A549 (cell line): ENCODE data around the gene IFITM10. TPM values are rescaled to one million over a fixed set of nuclear protein-coding genes. Genes with fewer than 3 reads are reported as not detected.

Source experiments
- ATAC-seq, 2 experiments: fragments of 200-7000 bp in 1 of 2; fragments of >200 bp in 1 of 2; cut with Nextera tagmentation in 1 of 2; cut with Tn5 transposase in 1 of 2; 3 replicates each; pipeline versions ENCODE4 v1.8.0 to v1.9.1; 2018 to 2020; ENCODE audit warnings: mild to moderate bottlenecking in 1 of 2, moderate library complexity in 1 of 2
- CTCF ChIA-PET: fragments of 300-600 bp; sonication (Branson Sonifier 250); formaldehyde crosslinking; extraction: SDS; loops from one replicate; lab custom pipeline; 2021; ENCODE audit warnings: antibody characterized with exemption, inconsistent platforms; lab: Yijun Ruan, JAX
- POLR2A ChIA-PET: fragments of 350-600 bp; formaldehyde crosslinking; extraction: SDS; loops from one replicate; lab custom pipeline; 2021; ENCODE audit warnings: antibody characterized with exemption, inconsistent platforms; lab: Yijun Ruan, JAX
- DNase-seq, 2 experiments: peaks; one replicate each; pipeline versions ENCODE4 v3.0.0 to v3.0.0-alpha.2; 2011 to 2016; ENCODE audit warnings: low read depth in 1 of 2, low spot score in 1 of 2
- FAIRE-seq: peaks from 2 replicates; lab custom pipeline; 2011; peaks lifted over from hg19 to GRCh38; lab: Jason Lieb, UNC
- H3K27ac ChIP-seq, 2 experiments: fragments of >200 bp; sonication (Bioruptor Twin); formaldehyde crosslinking; 3 replicates each; pipeline ENCODE4 v1.5.1; 2016 to 2017
- H3K4me1 ChIP-seq: fragments of >200 bp; sonication (Bioruptor Twin); formaldehyde crosslinking; 3 replicates; pipeline ENCODE4 v1.6.1; 2016
- H3K4me2 ChIP-seq: fragments of >200 bp; sonication (Bioruptor Twin); formaldehyde crosslinking; 3 replicates; pipeline ENCODE4 v1.6.1; 2016
- H3K4me3 ChIP-seq: fragments of >200 bp; sonication (Bioruptor Twin); formaldehyde crosslinking; 3 replicates; pipeline ENCODE4 v1.5.1; 2016
- H3K9me3 ChIP-seq: fragments of >200 bp; sonication (Bioruptor Twin); formaldehyde crosslinking; 3 replicates; pipeline ENCODE4 v1.6.1; 2016
- BCL3 ChIP-seq: fragments of >200 bp; sonication (Bioruptor Twin); formaldehyde crosslinking; IDR thresholded peaks from 3 replicates; pipeline ENCODE4 v1.6.1; 2016
- BHLHE40 ChIP-seq: IDR thresholded peaks from 2 replicates; pipeline ENCODE4 v1.6.1; 2012; ENCODE audit warnings: low read depth, low read length, inconsistent platforms
- CBX2 ChIP-seq: fragments of 200-600 bp; sonication (generic); IDR thresholded peaks from 2 replicates; pipeline ENCODE4 v1.6.1; 2016; ENCODE audit warnings: low read depth, mild to moderate bottlenecking, borderline replicate concordance
- CHD2 ChIP-seq: fragments of 150-350 bp; IDR thresholded peaks from 2 replicates; pipeline ENCODE4 v1.6.1; 2014; ENCODE audit warnings: low read length; ENCODE audit not compliant: partially characterized antibody
- CHD4 ChIP-seq: fragments of 200-600 bp; sonication (generic); IDR thresholded peaks from 2 replicates; pipeline ENCODE4 v1.6.1; 2016; ENCODE audit warnings: antibody characterized with exemption, mild to moderate bottlenecking, borderline replicate concordance
- CTCF ChIP-seq: fragments of >200 bp; sonication (Bioruptor Twin); formaldehyde crosslinking; IDR thresholded peaks from 3 replicates; pipeline ENCODE4 v1.5.1; 2016
- EHF ChIP-seq: fragments of 250-450 bp; sonication (Bioruptor Pico); IDR thresholded peaks from 2 replicates; pipeline ENCODE4 v1.5.0; 2020; ENCODE audit warnings: mild to moderate bottlenecking
- GATA3 ChIP-seq: IDR thresholded peaks from 2 replicates; pipeline ENCODE4 v1.6.1; 2012; ENCODE audit warnings: borderline replicate concordance
- JUN ChIP-seq, 2 experiments: fragments of >200 bp; sonication (Bioruptor Twin); formaldehyde crosslinking; IDR thresholded peaks; 2 replicates in 1 of 2; 3 replicates in 1 of 2; pipeline ENCODE4 v1.6.1; 2016 to 2017
- MAFK ChIP-seq: fragments of 450-650 bp; IDR thresholded peaks from 2 replicates; pipeline ENCODE4 v1.6.1; 2014; ENCODE audit not compliant: partially characterized antibody
- MAZ ChIP-seq: fragments of 150-350 bp; IDR thresholded peaks from 2 replicates; pipeline ENCODE4 v1.6.1; 2014; ENCODE audit warnings: antibody characterized with exemption, low read depth, low read length, borderline replicate concordance
- NR3C1 ChIP-seq: fragments of >200 bp; sonication (Bioruptor Twin); formaldehyde crosslinking; IDR thresholded peaks from 3 replicates; pipeline ENCODE4 v1.6.1; 2017
- PHF8 ChIP-seq: fragments of 200-600 bp; sonication (generic); IDR thresholded peaks from 2 replicates; pipeline ENCODE4 v1.6.1; 2016; ENCODE audit warnings: low read depth, mild to moderate bottlenecking, antibody characterized with exemption, moderate library complexity, borderline replicate concordance
- RAD21 ChIP-seq, 2 experiments: fragments of >200 bp in 1 of 2; sonication (Bioruptor Twin) in 1 of 2; formaldehyde crosslinking in 1 of 2; IDR thresholded peaks in 1 of 2; conservative IDR thresholded peaks in 1 of 2; 2 replicates in 1 of 2; 3 replicates in 1 of 2; pipeline ENCODE4 v1.6.1; 2012 to 2018; ENCODE audit warnings: inconsistent platforms in 1 of 2
- RARB ChIP-seq: fragments of 250-450 bp; sonication (Bioruptor Pico); IDR thresholded peaks from 2 replicates; pipeline ENCODE4 v1.8.0; 2021; ENCODE audit warnings: mild to moderate bottlenecking, moderate library complexity
- RCOR1 ChIP-seq: fragments of 150-350 bp; IDR thresholded peaks from 2 replicates; pipeline ENCODE4 v1.6.1; 2014; ENCODE audit warnings: antibody characterized with exemption, low read length, low read depth
- SREBF2 ChIP-seq: fragments of 450-650 bp; IDR thresholded peaks from 2 replicates; pipeline ENCODE4 v1.6.1; 2014; ENCODE audit warnings: mild to moderate bottlenecking, moderate library complexity
- WGBS: methylation state at CpG from one replicate; pipeline ENCODE4 v1.1.6; 2017; ENCODE audit errors: missing lambda C conversion rate; 5-methylcytosine and 5-hydroxymethylcytosine counted together
- polyA plus RNA-seq, 4 experiments: library from polyadenylated mRNA; depleted of rRNA in 3 of 4; stranded (reverse); fragments of >200 nt; fragmentation: RNase III in 1 of 4; extraction: RNeasy Plus Mini Kit Qiagen cat#74134 plus additional on column Dnase treatment in 1 of 4; gene quantifications; 2 replicates in 3 of 4; 3 replicates in 1 of 4; pipeline ENCODE4 v1.2.3, GENCODE V29; 2011 to 2017
- TF ChIP-seq, protein P1 (sequence below): IDR thresholded peaks from 2 replicates; pipeline ENCODE4 v1.6.1; 2012

The IFITM10 gene
- polyA plus RNA-seq, 2 of the 4 experiments (the other 2 are of a cell fraction), result 0.28 to 0.67 TPM

- FAIRE-seq (no peak), ATAC-seq (no peak), DNase-seq (no peak)
- no peak overlapping the region for H3K4me3 ChIP-seq
- no peak overlapping the region for H3K4me2 ChIP-seq
- no peaks in the 10 kb centered on the region for H3K9me3 ChIP-seq
- H3K27ac ChIP-seq, result peak overlapping the region; percentile 45 to 75; a peak in 4 of 6 replicates
- ChIA-PET CTCF (interaction anchor here (1.0 to 1.9 kb wide), 4 partner anchors 10 to 51 kb away, joined by 3 to 6 read pairs (median 4); no protein-coding TSS in a partner anchor), POLR2A (interaction anchor here (1.2 kb wide), 1 partner anchor 18 kb away, joined by 13 read pairs; the partner anchor contains the start of gene CTSD)
- TF ChIP-seq MAFK (peak; percentile 91), RAD21 (conservative IDR thresholded peaks at IDR 0.05 in 1 of 2, IDR thresholded peaks at IDR 0.05 in 1 of 2) (no peak)
- TF ChIP-seq, all 56 proteins: peak for 1
- H3K4me1 ChIP-seq, result peaks cover 34% of the 10 kb centered on the region
- 91% methylated on average over 11 of the region's 13 CpGs for WGBS
These were observed 31.7 kb upstream of the IFITM10 start for GRCh38 chr11:1782031-1782590.

- Histone ChIP-seq H3K27ac (peak overlapping the region in 1 of 2 experiments; percentile 75; a peak in 4 of 6 replicates), H3K4me3 (no peak overlapping the region), H3K4me2 (no peak overlapping the region), H3K9me3 (no peaks in the 10 kb centered on the region), H3K4me1 (peaks cover 34% of the 10 kb centered on the region)
- no peak for FAIRE-seq
- no peak for TF ChIP-seq RCOR1
- TF ChIP-seq CTCF, result no peak
- no peak for TF ChIP-seq JUN (IDR thresholded peaks at IDR 0.05)
- no peak for TF ChIP-seq SREBF2
- TF ChIP-seq CHD4, result no peak
- TF ChIP-seq GATA3, result no peak
- TF ChIP-seq, protein P1, sequence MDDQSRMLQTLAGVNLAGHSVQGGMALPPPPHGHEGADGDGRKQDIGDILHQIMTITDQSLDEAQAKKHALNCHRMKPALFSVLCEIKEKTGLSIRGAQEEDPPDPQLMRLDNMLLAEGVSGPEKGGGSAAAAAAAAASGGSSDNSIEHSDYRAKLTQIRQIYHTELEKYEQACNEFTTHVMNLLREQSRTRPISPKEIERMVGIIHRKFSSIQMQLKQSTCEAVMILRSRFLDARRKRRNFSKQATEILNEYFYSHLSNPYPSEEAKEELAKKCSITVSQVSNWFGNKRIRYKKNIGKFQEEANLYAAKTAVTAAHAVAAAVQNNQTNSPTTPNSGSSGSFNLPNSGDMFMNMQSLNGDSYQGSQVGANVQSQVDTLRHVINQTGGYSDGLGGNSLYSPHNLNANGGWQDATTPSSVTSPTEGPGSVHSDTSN, result no peak
- TF ChIP-seq RARB, result no peak
- no peak for TF ChIP-seq CHD2
- no peak for TF ChIP-seq BHLHE40
- TF ChIP-seq BCL3, result no peak
- TF ChIP-seq EHF, result no peak
- no peak for TF ChIP-seq NR3C1
- no peak for TF ChIP-seq MAZ
- no peak for TF ChIP-seq PHF8
- TF ChIP-seq CBX2, result no peak
- ChIA-PET POLR2A (no interaction called here), CTCF (interaction anchor here (1.9 kb wide), 1 partner anchor 51 kb away, joined by 6 read pairs; no protein-coding TSS in a partner anchor)
- 88% methylated on average over 8 of the region's 9 CpGs for WGBS
- DNase-seq, result no peak
- no peak for ATAC-seq
These were observed 31.2 kb upstream of the IFITM10 start for GRCh38 chr11:1781593-1781975.
